CD4-positive, alpha-beta T cell treated with Interleukin-2 at 100 ng/mL for 4 hours (primary cell): ENCODE data around the gene FGF18.

Experiments used
- DNase-seq: peaks from one replicate; pipeline ENCODE4 v3.0.0-alpha.2; 2020; ENCODE audit warnings: low spot score

FGF18 gene

GRCh38 chr5:171422902-171423663, 3.6 kb downstream of the FGF18 start:
- DNase-seq: no peak

DNA sequence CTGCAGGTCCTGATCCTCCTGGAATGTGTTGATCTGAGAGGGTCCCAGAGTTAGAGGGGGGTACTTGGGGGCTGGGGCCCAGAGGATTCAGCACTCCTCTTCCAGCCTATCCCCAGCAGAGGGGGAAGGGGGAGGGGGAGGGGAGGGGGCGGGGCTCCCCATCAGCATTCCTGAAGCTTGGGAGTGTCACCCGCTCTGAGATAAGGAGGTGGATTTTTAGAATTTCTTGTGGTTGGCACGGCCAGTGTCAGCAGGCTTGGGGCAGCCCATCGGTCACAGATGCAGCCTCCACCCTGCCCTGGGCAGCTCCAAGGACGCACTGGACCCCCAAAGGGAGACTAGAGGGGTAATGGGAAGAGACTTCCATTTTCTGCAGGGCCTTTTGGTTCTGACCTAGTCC, 5.3 kb downstream of the FGF18 start:
- DNase-seq: no peak

DNA sequence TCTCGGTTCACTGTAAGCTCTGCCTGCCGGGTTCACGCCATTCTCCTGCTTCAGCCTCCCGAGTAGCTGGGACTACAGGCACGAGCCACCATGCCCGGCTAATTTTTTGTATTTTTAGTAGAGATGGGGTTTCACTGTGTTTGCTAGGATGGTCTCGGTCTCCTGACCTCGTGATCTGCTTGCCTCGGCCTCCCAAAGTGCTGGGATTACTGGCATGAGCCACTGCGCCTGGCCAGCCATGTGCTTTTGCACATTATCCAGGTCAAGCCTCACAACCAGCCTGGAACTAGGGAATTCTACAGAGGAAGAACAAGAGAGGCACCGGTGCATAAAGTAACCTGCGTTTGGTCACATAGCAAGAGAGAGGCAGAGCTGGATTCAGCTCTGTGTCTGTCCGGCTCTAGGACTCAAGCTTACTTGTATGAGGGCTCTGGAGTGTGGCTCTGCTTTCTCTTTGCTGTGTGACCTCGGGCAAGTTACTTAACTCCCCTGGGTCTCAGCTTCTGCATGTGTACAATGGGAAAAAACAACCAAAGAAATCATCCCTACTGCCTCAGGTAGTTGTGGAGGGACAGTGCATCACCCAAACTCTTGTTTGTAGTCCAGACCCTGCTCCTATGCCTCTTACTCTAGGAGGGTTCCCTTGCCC, 6.3 kb downstream of the FGF18 start:
- no peak for DNase-seq

DNA sequence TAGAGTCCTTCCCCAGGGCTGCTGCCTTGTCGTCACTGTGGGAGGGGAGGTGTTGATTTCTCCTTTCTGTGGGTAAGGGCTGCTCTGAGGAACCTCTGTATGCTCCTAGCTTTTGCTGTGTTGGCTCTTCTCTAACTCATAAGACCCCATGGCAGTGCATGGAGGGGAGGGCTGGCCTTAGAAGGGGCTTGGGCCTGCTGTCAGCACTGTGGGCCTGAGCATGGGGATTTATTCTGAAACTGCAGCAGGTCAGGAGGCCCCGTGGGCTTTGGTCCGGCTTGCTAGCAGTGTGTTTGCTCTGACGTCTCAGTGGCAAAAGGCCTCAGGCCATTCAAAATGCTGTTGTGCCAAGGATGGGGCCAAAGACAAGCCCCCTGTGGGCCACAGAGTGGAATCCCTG, 6.8 kb downstream of the FGF18 start:
- no peak for DNase-seq

DNA sequence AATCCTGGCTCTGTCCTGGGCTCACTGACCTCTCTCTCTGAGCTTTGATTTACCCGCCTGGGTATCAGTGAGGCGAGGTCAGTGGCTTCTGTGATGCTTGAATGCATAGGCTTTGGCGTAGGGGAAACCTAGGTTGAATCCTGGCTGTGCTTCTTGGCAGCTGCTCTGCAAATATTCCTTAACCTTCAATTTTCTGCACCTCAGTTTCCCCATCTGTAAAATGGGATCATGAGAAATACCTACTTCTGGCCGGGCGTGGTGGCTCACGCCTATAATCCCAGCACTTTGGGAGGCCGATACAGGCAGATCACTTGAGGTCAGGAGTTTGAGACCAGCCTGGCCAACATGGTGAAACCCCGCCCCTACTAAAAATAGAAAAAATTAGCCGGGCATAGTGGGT, 7.2 kb downstream of the FGF18 start:
- no peak for DNase-seq

DNA sequence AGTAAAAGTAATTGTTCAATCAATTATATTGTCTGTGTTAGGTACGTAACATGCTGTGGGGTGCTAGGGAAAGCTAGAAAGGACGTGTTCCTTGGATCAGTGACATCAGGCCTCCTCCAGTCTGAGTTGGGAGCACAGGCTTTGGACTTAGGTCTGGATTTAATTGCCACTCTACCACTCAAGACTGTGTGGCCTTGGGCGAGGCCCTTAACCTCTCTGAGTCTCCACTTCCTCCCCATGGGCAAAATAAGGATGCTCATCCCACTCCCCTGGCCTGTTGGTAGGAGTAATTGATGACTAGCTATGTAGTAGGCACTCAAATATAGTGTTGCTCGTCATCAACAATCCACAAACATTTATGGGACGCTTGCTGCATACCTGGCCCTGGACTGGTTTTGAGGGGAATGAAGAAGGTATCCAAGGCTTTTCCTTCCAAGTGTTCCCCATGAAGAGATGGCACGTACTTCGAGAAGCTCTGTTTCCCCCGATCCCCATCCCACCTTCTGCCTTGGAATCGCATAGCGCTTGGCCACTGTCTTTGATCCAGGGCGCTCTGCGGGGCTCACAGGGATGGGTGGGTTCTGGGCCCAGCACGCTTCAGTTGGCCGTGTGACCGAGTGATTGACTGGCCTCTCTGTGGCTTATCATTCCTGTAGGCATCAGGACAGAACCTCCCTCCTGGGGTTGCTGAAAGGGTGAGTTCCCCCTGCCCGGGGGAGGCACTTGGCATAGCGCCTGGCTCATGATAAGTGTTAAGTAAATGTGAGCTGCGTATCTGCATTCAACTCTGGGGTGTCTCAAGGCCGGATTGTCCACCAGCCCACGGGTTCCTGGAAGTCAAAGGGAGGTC, 8.1 kb downstream of the FGF18 start:
- DNase-seq: no peak

- DNase-seq: no peak
These were observed 8.8 kb downstream of the FGF18 start for GRCh38 chr5:171428168-171428696.

- no peak for DNase-seq
These were observed 9.5 kb downstream of the FGF18 start for GRCh38 chr5:171428809-171429542.

DNA sequence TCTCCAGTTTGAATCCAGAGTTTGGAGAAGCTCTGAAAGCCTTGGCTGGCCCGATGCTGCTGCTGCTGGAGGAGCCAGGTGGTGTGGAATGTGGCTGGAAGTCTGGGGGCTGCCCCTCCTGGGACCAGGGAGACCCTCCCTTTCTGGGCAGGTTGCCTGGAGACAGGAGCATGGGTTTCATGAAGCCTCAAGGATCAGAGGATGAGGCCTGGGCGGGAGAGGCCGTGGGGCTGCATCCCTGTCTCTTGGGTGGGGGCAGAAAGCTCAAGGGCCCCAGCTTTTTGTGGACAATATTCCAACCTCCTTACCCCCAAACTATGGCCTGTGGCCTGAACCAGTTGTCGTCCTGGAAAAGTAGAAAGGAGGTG, 10.1 kb downstream of the FGF18 start:
- DNase-seq: no peak

- no peak for DNase-seq
These were observed 11.9 kb downstream of the FGF18 start for GRCh38 chr5:171431251-171431777.

DNA sequence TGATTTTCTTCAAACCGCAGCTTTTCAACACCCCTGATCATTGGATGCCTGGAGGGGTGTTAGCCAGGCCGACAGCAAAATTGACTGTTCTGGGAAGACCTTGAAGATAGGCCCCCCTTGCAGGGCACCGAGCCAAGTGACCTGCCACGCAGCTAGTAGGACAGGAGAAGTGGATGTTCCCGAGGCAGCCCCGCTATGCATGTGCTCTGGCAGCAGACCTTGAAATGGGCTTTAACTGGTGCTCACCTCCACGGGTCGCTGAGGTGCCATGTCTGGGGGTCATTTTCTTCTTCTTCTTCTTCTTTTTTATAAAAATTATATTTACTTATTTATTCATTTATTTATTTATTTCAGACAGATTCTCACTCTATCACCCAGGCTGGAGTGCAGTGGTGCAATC, 12.6 kb downstream of the FGF18 start:
- DNase-seq: no peak

GRCh38 chr5:171432583-171433351, 13.3 kb downstream of the FGF18 start:
- DNase-seq: no peak

GRCh38 chr5:171433352-171433698, 13.9 kb downstream of the FGF18 start:
- no peak for DNase-seq

- DNase-seq: no peak
These were observed 14.7 kb downstream of the FGF18 start for GRCh38 chr5:171433982-171434676.

DNA sequence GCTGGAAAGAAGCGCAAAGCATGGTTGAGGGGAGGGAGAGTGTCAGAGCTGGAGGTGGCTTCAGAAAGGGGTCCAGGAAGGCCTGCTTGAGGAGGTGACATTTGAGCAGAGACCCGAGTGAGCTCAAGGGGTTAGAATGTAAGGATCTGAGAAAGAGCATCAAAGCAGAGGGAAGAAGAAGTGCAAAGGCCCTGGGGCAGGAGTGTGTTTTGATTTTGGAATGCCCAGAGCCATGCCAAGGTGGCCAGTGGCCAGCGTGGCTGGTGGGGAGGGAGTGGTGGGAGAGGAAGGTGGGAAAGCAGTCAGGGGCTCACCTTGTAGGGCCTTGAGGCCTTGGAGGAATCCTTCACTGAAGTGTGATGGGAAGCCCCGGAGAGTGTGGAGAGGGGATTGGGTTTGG, 15.4 kb downstream of the FGF18 start:
- no peak for DNase-seq

- DNase-seq: no peak
These were observed 16.5 kb downstream of the FGF18 start for GRCh38 chr5:171435908-171436307.

DNA sequence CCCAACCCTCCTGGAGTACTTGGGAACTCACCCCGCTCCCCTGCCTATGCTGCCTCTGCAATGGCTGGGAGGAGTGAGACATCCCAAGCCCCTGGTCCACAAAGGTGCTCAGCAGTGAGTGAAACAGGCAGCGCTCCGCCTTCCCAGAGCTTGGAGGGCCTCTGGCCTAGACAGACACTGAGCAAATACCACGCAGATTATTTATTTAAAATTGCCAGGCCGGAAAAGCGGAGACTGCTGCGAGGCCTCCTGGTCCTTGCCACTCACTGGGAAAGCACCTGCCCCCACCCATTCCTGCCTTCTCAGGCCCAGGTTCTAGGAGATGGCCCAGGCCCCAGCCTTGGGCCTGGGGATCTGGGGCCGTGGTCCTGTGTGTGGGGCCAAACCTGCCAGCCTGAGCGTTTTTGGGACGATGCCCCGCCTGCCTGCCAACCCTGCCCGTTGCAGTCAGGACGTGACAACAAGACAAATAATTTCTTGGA, 17.4 kb downstream of the FGF18 start:
- DNase-seq: no peak

DNA sequence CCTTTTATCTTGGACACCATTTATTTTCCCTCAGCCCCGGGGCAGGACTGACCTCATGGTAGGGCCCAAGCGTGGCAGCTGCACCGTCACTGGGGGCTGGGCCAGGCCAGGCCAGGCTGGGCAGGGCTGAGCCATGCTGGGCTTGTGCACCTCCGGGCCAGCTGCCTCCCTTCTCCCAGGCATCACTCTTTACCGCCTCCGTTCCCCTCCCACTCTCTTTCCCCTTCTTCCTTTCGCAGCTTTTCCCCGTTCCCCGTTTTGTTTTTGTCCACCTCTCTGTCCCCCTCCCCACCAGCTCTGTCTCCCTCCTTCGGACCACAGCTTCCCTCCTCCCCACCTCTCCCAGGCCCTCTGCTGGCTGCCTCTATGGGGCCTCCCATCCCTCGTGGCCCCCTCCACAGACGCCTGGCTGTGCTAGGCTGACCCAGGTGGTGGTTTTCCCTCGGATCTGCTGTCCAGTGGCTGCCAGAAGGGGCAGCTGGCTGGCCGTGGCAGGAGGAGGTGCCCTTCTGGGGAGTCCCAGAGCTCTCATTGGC, 17.9 kb downstream of the FGF18 start:
- no peak for DNase-seq

DNA sequence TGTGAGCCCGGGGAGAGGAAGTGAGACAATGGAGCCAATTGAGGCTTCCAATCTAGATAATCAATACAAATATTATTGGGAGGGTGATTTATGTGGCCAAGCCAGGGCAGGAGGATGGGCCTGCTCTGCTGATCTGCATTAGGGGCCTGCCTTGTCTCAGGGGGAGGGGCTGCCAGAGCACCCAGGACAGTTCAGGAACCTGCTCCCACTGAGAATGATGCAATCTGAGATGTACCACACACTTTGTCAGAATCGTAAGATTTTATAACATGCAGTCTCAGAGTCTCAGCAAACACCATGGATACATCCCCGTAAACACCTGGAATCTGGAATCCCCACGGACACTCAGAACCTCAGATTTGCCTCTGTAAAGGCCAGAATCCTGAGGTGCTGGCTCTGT, 19.3 kb downstream of the FGF18 start:
- DNase-seq: no peak

- DNase-seq: no peak
These were observed 21.9 kb downstream of the FGF18 start for GRCh38 chr5:171441246-171441791.
